GM19043 (cell line): Measurements from ENCODE around the gene DMWD.
A peak's percentile ranks its signal among the peaks of the same experiment; 100 is the strongest.

ENCODE experiments used
- ATAC-seq: cut with Tn5 transposase; IDR thresholded peaks from one replicate; pipeline ENCODE4 v1.9.1; 2021; ENCODE audit warnings: low read depth; ENCODE audit not compliant: unreplicated experiment

Gene DMWD

GRCh38 chr19:45790942-45791341 is 1.7 kb downstream of the DMWD start:
- no peak for ATAC-seq

DNA sequence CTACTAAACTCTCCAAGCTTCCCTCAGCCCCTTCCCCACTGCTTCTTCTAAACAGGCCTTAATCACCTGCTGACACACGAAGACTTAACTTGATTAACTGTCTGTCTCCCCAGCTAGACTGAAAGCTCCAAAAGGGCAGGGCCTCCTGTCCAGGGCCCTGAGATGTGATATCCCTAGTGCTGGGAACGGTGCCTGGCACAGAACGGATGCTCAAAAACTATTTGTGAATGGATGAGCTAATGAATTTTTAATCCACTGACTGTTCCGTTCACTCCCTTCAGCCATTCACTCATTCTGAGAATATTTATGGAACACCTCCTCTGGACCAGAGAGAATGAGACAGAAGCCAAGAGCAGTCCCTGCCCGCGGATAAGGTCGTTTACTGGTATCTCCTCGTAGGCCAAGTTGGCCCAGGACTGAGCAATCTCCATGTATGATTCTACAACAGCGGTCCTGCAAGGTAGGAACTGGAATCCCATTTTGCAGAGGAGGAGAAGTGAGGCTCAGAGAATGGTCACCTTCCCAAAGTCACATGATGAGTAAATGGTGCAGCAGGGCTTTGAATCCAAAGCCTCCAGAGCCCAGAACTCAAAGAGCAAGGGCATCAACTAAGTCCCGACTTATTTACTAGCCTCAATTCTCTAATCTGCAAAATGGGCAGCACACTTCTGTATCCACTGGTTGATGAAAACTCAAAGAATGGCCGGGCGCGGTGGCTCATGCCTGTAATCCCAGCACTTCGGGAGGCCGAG is 3.4 kb downstream of the DMWD start:
- ATAC-seq = no peak

GRCh38 chr19:45786533-45786894 is 6.1 kb downstream of the DMWD start:
- no peak for ATAC-seq

DNA sequence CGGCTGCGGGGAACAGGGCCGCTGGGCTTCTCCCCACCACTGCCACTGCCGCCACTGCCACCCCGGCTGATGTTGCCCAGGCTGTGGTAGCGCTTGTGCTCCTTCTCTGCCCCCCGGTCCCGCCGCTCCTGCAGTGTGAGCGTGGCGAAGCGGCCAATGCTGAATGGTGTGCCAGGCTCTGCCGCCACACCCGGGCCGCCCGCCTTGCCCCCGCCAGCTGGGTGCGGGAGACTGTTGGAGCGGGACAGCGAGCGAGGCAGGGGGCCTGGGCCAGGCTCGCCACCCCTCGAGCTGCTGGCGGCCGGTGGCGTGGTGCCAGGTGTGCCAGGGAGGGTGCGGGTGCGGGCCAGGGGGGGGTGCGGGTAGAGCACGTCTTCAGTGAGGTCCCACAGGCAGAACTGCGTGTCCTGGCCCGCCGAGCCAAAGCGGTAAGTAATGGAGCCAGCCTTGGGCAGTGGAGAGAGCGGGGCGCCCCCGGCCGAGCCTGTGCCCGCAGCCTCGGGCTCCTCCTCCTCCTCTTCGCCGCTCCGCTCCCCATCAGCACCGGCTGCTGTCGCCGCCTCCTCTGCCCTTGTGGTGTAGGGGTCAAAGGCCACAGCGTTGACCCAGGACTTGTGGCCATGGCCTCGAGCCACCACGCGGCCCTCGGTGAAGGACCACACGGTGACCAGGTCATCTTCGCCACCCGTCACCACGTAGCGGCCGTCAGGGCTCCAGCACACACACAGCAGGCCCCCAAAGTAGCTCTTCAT is 6.7 kb downstream of the DMWD start:
- no peak for ATAC-seq

GRCh38 chr19:45785097-45785496 is 7.5 kb downstream of the DMWD start:
- ATAC-seq = no peak

DNA sequence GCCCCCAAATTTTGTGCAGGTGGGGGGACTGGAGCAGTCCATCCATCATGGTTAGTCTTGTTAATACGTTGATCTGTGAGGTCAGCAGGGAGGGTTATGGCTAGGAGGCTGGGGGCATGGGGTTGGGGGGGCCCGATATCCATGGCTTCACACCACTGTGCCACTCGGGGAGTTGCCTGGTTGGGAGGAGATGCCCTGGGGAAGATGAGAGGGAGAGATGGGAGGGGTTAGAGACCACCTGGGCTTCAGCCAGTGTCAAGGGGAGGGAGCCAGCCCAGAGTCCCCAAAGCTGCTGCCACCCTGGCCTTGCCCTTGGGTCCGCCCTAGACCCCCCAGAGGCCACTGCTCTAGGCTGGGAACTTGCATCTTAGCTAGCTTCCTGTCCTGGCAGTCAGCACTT is 8.5 kb downstream of the DMWD start:
- ATAC-seq = no peak

GRCh38 chr19:45782820-45783785 is 9.5 kb downstream of the DMWD start:
- ATAC-seq = no peak

DNA sequence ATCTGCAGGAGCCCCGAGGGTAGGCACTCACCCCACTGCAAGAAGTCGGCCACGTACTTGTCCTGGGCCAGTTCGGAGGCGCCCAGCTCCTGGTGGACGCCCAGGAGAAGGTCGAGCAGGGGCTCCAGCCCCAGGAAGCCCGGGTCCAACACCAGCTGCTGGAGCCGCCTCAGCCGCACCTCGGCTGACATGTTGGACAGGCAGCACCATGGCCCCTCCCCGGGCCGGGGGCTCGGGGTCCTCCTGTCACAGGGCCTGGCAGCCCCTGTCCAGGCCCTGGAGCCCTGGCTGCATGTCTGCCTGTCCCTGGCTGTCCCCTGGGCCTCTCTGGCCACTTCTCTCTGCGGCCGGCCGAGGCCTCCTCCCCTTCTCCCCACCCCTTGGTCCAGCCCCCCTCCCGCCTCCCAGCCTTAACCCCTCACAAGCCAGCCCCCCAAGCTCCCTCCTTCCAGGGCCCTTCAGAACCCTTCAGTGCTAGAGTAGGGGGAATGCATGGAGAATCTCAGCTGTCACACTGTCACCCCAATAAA is 10.4 kb downstream of the DMWD start, which contains the start of gene DMPK:
Gene DMPK (minus strand): TSS at position 329 of the 530 bp plus-strand sequence. CDS start 138 bp downstream, at position 191.
- no peak for ATAC-seq

DNA sequence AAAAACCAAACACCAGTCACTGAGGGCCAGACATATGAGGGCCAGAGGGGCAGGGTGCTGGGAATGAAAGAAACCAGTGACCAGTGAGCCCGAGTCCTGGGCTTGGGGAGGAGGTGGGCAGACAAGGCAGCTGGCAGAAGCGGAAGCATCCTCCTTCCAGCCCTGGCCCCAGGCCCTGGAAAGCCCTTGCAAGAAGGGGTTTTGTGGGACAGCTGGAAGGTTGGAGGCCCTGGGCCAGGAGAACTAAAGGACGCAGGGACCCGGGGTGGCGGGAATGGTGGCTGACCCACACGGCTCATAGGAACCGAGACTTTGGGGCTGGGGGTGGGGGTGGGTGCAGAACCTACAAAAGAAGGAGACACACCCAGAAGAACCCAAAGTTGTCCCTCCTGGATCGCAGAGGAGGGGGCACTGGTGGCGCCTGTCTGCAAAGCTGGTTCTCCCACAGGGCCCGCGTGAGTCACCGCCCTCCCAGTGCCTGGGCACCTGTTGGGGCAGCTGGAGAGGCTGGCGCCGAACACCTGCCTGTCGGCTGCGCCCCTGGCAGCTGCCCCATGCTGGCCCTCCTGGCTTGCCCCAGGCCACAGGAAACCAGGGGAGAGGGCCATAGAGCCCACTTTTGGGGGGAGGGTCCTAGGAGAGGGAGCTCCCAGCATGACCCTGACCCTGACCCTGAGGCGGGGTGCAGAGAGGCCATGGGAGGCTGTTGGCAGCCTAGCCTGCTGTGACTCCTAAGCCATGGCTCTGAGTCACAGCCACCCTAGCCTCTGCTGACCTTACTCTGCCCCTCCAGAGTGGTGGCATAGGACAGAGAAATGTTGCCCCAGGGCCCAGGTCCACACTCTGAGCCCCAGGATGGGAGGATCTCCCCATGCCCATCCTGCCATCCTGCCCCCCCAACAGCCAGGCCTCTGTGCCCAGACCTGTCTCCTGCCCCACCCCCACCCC is 11.2 kb downstream of the DMWD start:
- ATAC-seq = no peak

GRCh38 chr19:45780448-45781213 is 12.0 kb downstream of the DMWD start:
- ATAC-seq = no peak

DNA sequence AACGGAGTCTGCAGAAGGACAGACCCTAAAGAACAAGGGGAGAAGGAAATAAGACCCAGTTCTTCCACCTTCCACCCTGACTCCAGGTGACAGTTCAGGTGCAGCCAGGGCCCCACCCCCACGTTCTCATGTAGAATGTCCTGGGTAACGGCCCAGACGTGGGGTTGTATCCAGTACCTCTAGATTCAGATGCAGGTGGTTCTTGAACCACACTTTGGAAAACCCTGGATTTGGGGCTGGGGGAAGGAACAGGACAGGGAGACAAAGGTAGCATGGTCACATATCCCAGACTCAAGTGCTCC is 12.5 kb downstream of the DMWD start:
- no peak for ATAC-seq

GRCh38 chr19:45779231-45780145 is 13.2 kb downstream of the DMWD start:
- peak; percentile 88 for ATAC-seq

DNA sequence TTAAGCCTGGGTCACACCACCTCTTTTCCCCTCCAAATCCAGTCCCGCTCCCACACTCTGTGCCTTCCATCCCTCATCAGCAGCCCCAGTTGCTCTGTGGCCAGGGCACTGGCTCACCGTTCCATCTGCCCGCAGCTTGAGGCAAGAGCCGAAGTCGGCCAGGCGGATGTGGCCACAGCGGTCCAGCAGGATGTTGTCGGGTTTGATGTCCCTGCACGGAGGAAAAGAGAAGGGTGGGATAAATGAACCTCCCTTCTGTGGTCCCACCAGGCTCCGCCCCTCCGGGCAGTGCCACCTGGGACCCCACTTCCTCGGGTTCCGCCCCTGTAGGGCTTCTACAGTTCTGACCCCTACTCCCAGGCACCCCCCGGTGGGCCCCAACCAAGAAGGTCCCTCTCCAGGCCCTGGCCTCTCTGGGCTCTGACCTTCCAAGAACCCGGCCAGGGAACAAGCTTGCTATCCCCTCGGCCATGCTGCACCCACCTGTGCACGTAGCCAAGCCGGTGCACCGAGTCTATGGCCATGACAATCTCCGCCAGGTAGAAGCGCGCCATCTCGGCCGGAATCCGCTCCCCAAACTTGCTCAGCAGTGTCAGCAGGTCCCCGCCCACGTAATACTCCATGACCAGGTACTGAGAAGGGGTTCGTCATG is 14.5 kb downstream of the DMWD start:
- no peak for ATAC-seq

DNA sequence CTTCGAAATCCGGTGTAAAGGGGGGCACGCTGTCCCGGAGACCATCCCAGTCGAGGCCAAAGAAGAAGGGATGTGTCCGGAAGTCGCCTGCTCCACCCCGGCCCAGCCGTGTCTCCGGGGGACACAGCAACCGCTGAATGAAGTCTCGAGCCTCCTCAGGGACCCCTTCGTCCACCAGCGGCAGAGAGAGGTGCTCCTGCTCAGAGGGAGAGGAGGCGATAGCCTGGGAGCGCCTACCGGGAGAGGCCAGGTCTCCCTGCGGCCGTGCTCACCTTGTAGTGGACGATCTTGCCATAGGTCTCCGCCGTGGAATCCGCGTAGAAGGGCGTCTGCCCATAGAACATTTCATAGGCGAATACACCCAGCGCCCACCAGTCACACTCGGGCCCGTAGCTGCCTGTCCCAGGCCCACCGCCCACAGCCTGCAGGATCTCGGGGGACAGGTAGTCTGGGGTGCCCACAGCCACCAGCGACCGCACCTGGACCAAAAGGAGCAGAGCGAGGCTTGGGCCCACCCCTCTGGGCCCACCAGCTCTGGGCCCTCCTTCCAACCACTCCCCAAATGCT is 15.2 kb downstream of the DMWD start:
- no peak for ATAC-seq

DNA sequence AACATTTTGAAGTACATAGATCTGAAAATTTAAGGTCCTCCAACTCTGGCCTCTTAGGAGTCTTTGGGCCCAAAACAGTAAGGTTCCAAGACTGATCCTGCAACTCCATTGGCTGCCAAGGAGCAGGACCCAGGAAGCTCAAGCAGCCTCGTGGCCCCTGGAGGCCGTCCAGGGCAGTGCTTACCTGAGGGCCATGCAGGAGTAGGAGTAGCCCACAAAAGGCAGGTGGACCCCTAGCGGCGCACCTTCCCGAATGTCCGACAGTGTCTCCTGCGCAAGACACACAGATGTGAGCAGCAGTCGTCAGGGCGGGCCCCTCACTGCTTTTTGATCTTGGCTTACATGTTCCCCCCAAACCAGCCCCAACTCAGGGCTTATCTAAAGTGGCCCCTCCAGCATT is 17.9 kb downstream of the DMWD start:
- ATAC-seq = no peak

GRCh38 chr19:45773384-45773783 is 19.3 kb downstream of the DMWD start:
- no peak for ATAC-seq

- ATAC-seq = no peak
Observed at GRCh38 chr19:45772912-45773311, 19.7 kb downstream of the DMWD start.
